Measurements from ENCODE around the gene TNPO3.

The TNPO3 gene

DNA sequence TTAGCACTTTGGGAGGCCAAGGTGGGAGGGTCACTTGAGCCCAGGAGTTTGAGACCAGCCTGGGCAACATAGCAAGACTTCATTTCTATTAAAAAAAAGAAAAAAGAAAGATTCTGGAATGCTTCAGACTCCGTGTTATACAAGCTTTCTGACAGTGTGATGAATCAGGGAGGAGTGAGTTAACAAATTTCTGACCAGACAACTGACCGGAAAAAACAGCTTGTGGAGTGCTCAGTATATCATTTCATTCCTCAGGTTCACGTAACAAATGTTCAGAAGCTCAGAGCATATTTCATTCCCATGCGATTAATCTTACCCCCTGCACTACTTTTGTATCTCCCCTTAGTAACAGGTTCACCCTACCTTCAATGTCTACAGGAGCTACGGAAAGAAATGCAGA, 28.6 kb upstream of the TNPO3 start:
- H4K8ac ChIP-seq (ENCODE audit: low read depth, low read length): no peak overlapping the region
- no peak overlapping the region for H2BK12ac ChIP-seq (ENCODE audit: low read length)
- no peaks in the 10 kb centered on the region for H3K27me3 ChIP-seq (ENCODE audit: control insufficient read depth in 3 of 3, insufficient read depth in 3 of 3, low read depth in 1 of 3, low read length in 3 of 3)
- no peak overlapping the region for H4K91ac ChIP-seq (ENCODE audit: low read depth, low read length, poor library complexity)
- no peak overlapping the region for H2BK15ac ChIP-seq (ENCODE audit: low read length)
- no peak overlapping the region for H3K4me3 ChIP-seq (ENCODE audit: low read length in 2 of 2)
- H3K79me1 ChIP-seq (ENCODE audit: low read depth, low read length): no peaks in the 10 kb centered on the region
- H2AK5ac ChIP-seq (ENCODE audit: low read depth, low read length): no peak overlapping the region
- H3K4ac ChIP-seq (ENCODE audit: low read length): no peak overlapping the region
- H3K23ac ChIP-seq (ENCODE audit: low read depth, low read length, poor library complexity): no peak overlapping the region
- no peak overlapping the region for H3K4me2 ChIP-seq (ENCODE audit: insufficient read depth, low read length, poor library complexity, severe bottlenecking)
- no peak overlapping the region for H3K18ac ChIP-seq (ENCODE audit: low read length)
- H2BK120ac ChIP-seq (ENCODE audit: low read depth, low read length): no peak overlapping the region
- no peak overlapping the region for H2BK5ac ChIP-seq (ENCODE audit: low read length)
- no peaks in the 10 kb centered on the region for H3K36me3 ChIP-seq (replicated peaks in 1 of 2; ENCODE audit: control insufficient read depth in 2 of 2, insufficient read depth in 2 of 2, low read length in 2 of 2)
- no CpG with 5 or more reads among the region's 5 CpGs for WGBS, 2 donors (ENCODE audit: extremely low coverage in 2 of 2, insufficient read length in 2 of 2, insufficient replicate concordance in 1 of 2)
- H3K9ac ChIP-seq (ENCODE audit: low read depth, low read length, poor library complexity): no peak overlapping the region
- H3K14ac ChIP-seq (ENCODE audit: low read length): no peak overlapping the region
- no peak for DNase-seq (ENCODE audit: low spot score)
- H3K9me3 ChIP-seq (replicated peaks in 1 of 2; ENCODE audit: control insufficient read depth in 2 of 2, insufficient read depth in 1 of 2, low read depth in 1 of 2, low read length in 2 of 2): no peaks in the 10 kb centered on the region
- H2AFZ ChIP-seq (ENCODE audit: low read length): no peak overlapping the region
- H3K4me1 ChIP-seq (ENCODE audit: control insufficient read depth in 2 of 2, insufficient read depth in 1 of 2, low read depth in 1 of 2, low read length in 2 of 2): no peaks in the 10 kb centered on the region
- H3K27ac ChIP-seq (replicated peaks; ENCODE audit: low read length): no peak overlapping the region

DNA sequence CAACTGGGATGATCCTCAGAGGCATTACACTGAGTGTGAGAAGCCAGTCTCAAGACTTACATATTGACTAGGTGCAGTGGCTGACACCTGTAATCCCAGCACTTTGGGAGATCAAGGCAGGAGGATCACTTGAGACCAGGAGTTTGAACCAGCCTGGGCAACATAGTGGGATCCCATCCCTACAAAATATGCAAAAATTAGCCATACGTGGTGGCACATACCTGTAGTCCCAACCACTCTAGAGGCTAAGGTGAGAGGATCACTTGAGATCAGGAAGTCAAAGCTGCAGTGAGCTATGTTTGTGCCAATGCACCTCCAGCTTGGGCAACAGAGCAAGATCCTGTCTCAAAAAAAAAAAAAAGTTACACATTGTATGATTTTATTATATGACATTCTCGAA, 23.5 kb upstream of the TNPO3 start:
- H2BK120ac ChIP-seq (ENCODE audit: low read depth, low read length): no peak overlapping the region
- WGBS, 2 donors (ENCODE audit: extremely low coverage in 2 of 2, insufficient read length in 2 of 2, insufficient replicate concordance in 1 of 2): no CpG with 5 or more reads among the region's 2 CpGs
- H4K8ac ChIP-seq (ENCODE audit: low read depth, low read length): no peak overlapping the region
- no peak overlapping the region for H3K23ac ChIP-seq (ENCODE audit: low read depth, low read length, poor library complexity)
- no peak overlapping the region for H3K14ac ChIP-seq (ENCODE audit: low read length)
- H3K4me1 ChIP-seq (ENCODE audit: control insufficient read depth in 2 of 2, insufficient read depth in 1 of 2, low read depth in 1 of 2, low read length in 2 of 2): no peaks in the 10 kb centered on the region
- no peak overlapping the region for H3K18ac ChIP-seq (ENCODE audit: low read length)
- no peak overlapping the region for H3K4me2 ChIP-seq (ENCODE audit: insufficient read depth, low read length, poor library complexity, severe bottlenecking)
- no peak for DNase-seq (ENCODE audit: low spot score)
- no peak overlapping the region for H2AK5ac ChIP-seq (ENCODE audit: low read depth, low read length)
- H2BK15ac ChIP-seq (ENCODE audit: low read length): no peak overlapping the region
- H3K4ac ChIP-seq (ENCODE audit: low read length): no peak overlapping the region
- no peak overlapping the region for H4K91ac ChIP-seq (ENCODE audit: low read depth, low read length, poor library complexity)
- H2BK5ac ChIP-seq (ENCODE audit: low read length): no peak overlapping the region
- H3K9me3 ChIP-seq (replicated peaks in 1 of 2; ENCODE audit: control insufficient read depth in 2 of 2, insufficient read depth in 1 of 2, low read depth in 1 of 2, low read length in 2 of 2): no peaks in the 10 kb centered on the region
- H3K36me3 ChIP-seq (replicated peaks in 1 of 2; ENCODE audit: control insufficient read depth in 2 of 2, insufficient read depth in 2 of 2, low read length in 2 of 2): no peaks in the 10 kb centered on the region
- no peaks in the 10 kb centered on the region for H3K27me3 ChIP-seq (ENCODE audit: control insufficient read depth in 3 of 3, insufficient read depth in 3 of 3, low read depth in 1 of 3, low read length in 3 of 3)
- no peak overlapping the region for H3K9ac ChIP-seq (ENCODE audit: low read depth, low read length, poor library complexity)
- no peak overlapping the region for H3K4me3 ChIP-seq (ENCODE audit: low read length in 2 of 2)
- H3K27ac ChIP-seq (replicated peaks; ENCODE audit: low read length): no peak overlapping the region
- no peak overlapping the region for H2BK12ac ChIP-seq (ENCODE audit: low read length)
- no peaks in the 10 kb centered on the region for H3K79me1 ChIP-seq (ENCODE audit: low read depth, low read length)
- H2AFZ ChIP-seq (ENCODE audit: low read length): no peak overlapping the region

DNA sequence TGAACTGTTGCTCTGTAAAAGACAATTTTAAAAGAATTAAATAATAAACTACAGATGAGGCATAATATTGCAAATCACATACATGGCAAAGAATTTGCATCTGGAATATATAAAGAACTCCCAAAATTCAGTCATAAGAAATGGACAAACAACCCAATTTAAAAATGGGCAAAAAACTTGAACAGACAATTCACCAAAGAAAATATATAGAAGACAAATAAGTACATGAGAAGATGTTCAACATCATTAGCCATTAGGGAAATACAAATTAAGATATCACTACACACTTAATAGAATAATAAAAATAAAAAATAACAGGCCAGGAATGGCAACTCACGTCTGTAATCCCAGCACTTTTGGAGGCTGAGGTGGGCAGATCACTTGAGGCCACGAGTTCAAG, 22.0 kb upstream of the TNPO3 start:
- H2BK15ac ChIP-seq (ENCODE audit: low read length): no peak overlapping the region
- no peak overlapping the region for H2BK120ac ChIP-seq (ENCODE audit: low read depth, low read length)
- H2AFZ ChIP-seq (ENCODE audit: low read length): no peak overlapping the region
- H4K8ac ChIP-seq (ENCODE audit: low read depth, low read length): no peak overlapping the region
- no peaks in the 10 kb centered on the region for H3K36me3 ChIP-seq (replicated peaks in 1 of 2; ENCODE audit: control insufficient read depth in 2 of 2, insufficient read depth in 2 of 2, low read length in 2 of 2)
- no peaks in the 10 kb centered on the region for H3K27me3 ChIP-seq (ENCODE audit: control insufficient read depth in 3 of 3, insufficient read depth in 3 of 3, low read depth in 1 of 3, low read length in 3 of 3)
- no peak overlapping the region for H3K18ac ChIP-seq (ENCODE audit: low read length)
- no peaks in the 10 kb centered on the region for H3K79me1 ChIP-seq (ENCODE audit: low read depth, low read length)
- H3K14ac ChIP-seq (ENCODE audit: low read length): no peak overlapping the region
- H2BK12ac ChIP-seq (ENCODE audit: low read length): no peak overlapping the region
- H2BK5ac ChIP-seq (ENCODE audit: low read length): no peak overlapping the region
- no CpG with 5 or more reads among the region's 2 CpGs for WGBS, 2 donors (ENCODE audit: extremely low coverage in 2 of 2, insufficient read length in 2 of 2, insufficient replicate concordance in 1 of 2)
- no peak overlapping the region for H3K9ac ChIP-seq (ENCODE audit: low read depth, low read length, poor library complexity)
- DNase-seq (ENCODE audit: low spot score): no peak
- H3K4ac ChIP-seq (ENCODE audit: low read length): no peak overlapping the region
- no peaks in the 10 kb centered on the region for H3K9me3 ChIP-seq (replicated peaks in 1 of 2; ENCODE audit: control insufficient read depth in 2 of 2, insufficient read depth in 1 of 2, low read depth in 1 of 2, low read length in 2 of 2)
- H3K4me1 ChIP-seq (ENCODE audit: control insufficient read depth in 2 of 2, insufficient read depth in 1 of 2, low read depth in 1 of 2, low read length in 2 of 2): no peaks in the 10 kb centered on the region
- H2AK5ac ChIP-seq (ENCODE audit: low read depth, low read length): no peak overlapping the region
- H3K4me3 ChIP-seq (ENCODE audit: low read length in 2 of 2): no peak overlapping the region
- no peak overlapping the region for H4K91ac ChIP-seq (ENCODE audit: low read depth, low read length, poor library complexity)
- H3K27ac ChIP-seq (replicated peaks; ENCODE audit: low read length): no peak overlapping the region
- no peak overlapping the region for H3K23ac ChIP-seq (ENCODE audit: low read depth, low read length, poor library complexity)
- H3K4me2 ChIP-seq (ENCODE audit: insufficient read depth, low read length, poor library complexity, severe bottlenecking): no peak overlapping the region

DNA sequence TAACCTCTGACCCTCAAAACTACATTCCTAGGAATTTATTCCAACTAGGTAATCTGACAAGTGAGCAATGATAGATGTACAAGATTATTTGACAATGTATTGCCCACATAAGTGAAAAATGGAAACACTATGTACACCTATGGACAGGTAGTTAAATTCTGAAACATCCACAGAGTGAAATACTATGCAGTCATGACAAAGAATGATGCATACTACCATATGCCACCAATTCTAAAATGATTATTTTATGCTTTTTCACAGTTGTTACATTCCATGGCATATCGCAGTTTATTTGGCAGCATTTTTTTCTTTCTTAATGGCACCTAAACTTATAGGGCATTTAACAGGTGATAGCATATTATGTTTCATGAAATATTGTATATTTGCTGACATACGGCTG, 20.1 kb upstream of the TNPO3 start:
- H2BK12ac ChIP-seq (ENCODE audit: low read length): no peak overlapping the region
- no peak overlapping the region for H3K27ac ChIP-seq (replicated peaks; ENCODE audit: low read length)
- H3K36me3 ChIP-seq (replicated peaks in 1 of 2; ENCODE audit: control insufficient read depth in 2 of 2, insufficient read depth in 2 of 2, low read length in 2 of 2): no peaks in the 10 kb centered on the region
- no peaks in the 10 kb centered on the region for H3K27me3 ChIP-seq (ENCODE audit: control insufficient read depth in 3 of 3, insufficient read depth in 3 of 3, low read depth in 1 of 3, low read length in 3 of 3)
- H3K4me2 ChIP-seq (ENCODE audit: insufficient read depth, low read length, poor library complexity, severe bottlenecking): no peak overlapping the region
- H3K9me3 ChIP-seq (replicated peaks in 1 of 2; ENCODE audit: control insufficient read depth in 2 of 2, insufficient read depth in 1 of 2, low read depth in 1 of 2, low read length in 2 of 2): no peaks in the 10 kb centered on the region
- no peak overlapping the region for H3K23ac ChIP-seq (ENCODE audit: low read depth, low read length, poor library complexity)
- H3K18ac ChIP-seq (ENCODE audit: low read length): no peak overlapping the region
- no peak overlapping the region for H4K8ac ChIP-seq (ENCODE audit: low read depth, low read length)
- H2BK15ac ChIP-seq (ENCODE audit: low read length): no peak overlapping the region
- no peak overlapping the region for H3K14ac ChIP-seq (ENCODE audit: low read length)
- H3K79me1 ChIP-seq (ENCODE audit: low read depth, low read length): no peaks in the 10 kb centered on the region
- H3K4me3 ChIP-seq (ENCODE audit: low read length in 2 of 2): no peak overlapping the region
- H3K4me1 ChIP-seq (ENCODE audit: control insufficient read depth in 2 of 2, insufficient read depth in 1 of 2, low read depth in 1 of 2, low read length in 2 of 2): no peaks in the 10 kb centered on the region
- no peak overlapping the region for H2BK120ac ChIP-seq (ENCODE audit: low read depth, low read length)
- H3K4ac ChIP-seq (ENCODE audit: low read length): no peak overlapping the region
- DNase-seq (ENCODE audit: low spot score): no peak
- no CpG with 5 or more reads among the region's 2 CpGs for WGBS, 2 donors (ENCODE audit: extremely low coverage in 2 of 2, insufficient read length in 2 of 2, insufficient replicate concordance in 1 of 2)
- no peak overlapping the region for H4K91ac ChIP-seq (ENCODE audit: low read depth, low read length, poor library complexity)
- no peak overlapping the region for H3K9ac ChIP-seq (ENCODE audit: low read depth, low read length, poor library complexity)
- no peak overlapping the region for H2AK5ac ChIP-seq (ENCODE audit: low read depth, low read length)
- H2AFZ ChIP-seq (ENCODE audit: low read length): no peak overlapping the region
- no peak overlapping the region for H2BK5ac ChIP-seq (ENCODE audit: low read length)

Data from neuronal stem cell (in vitro differentiated cells).